Measurements from ENCODE around the gene C20orf144.

C20orf144 gene

GRCh38 chr20:33676652-33677645 is 14.8 kb downstream of the C20orf144 start:
- DNase-seq (ENCODE audit: low read depth in 2 of 2), result no peak

- DNase-seq (ENCODE audit: low read depth in 2 of 2), result no peak
These were observed 16.0 kb downstream of the C20orf144 start for GRCh38 chr20:33677991-33678702.

GRCh38 chr20:33679758-33680485 is 17.8 kb downstream of the C20orf144 start:
- peak in 1 of 2 donors; percentile 17 for DNase-seq (ENCODE audit: low read depth in 2 of 2)

GRCh38 chr20:33680686-33681085 is 18.6 kb downstream of the C20orf144 start:
- no peak for DNase-seq (ENCODE audit: low read depth in 2 of 2)

GRCh38 chr20:33681288-33681687 is 19.2 kb downstream of the C20orf144 start:
- no peak for DNase-seq (ENCODE audit: low read depth in 2 of 2)

- no peak for DNase-seq (ENCODE audit: low read depth in 2 of 2)
These were observed 19.7 kb downstream of the C20orf144 start for GRCh38 chr20:33681728-33682353.

GRCh38 chr20:33684533-33685327 is 22.6 kb downstream of the C20orf144 start:
- no peak for DNase-seq (ENCODE audit: low read depth in 2 of 2)

- DNase-seq (ENCODE audit: low read depth in 2 of 2), result peak in 1 of 2 donors; percentile 26
These were observed 23.4 kb downstream of the C20orf144 start for GRCh38 chr20:33685328-33686099.

GRCh38 chr20:33686100-33686983 is 24.2 kb downstream of the C20orf144 start, which contains the start of gene E2F1:
E2F1 (minus strand) TSS chr20:33686385; CDS start chr20:33686264, 121 bp downstream.
- DNase-seq (ENCODE audit: low read depth in 2 of 2), result peak; percentile 78 to 92

- no peak for DNase-seq (ENCODE audit: low read depth in 2 of 2)
These were observed 24.8 kb downstream of the C20orf144 start for GRCh38 chr20:33686984-33687366.

- no peak for DNase-seq (ENCODE audit: low read depth in 2 of 2)
These were observed 25.3 kb downstream of the C20orf144 start for GRCh38 chr20:33687370-33687915.

- no peak for DNase-seq (ENCODE audit: low read depth in 2 of 2)
These were observed 26.1 kb downstream of the C20orf144 start for GRCh38 chr20:33687993-33688937.

GRCh38 chr20:33688938-33689424 is 26.9 kb downstream of the C20orf144 start:
- DNase-seq (ENCODE audit: low read depth in 2 of 2), result no peak

- no peak for DNase-seq (ENCODE audit: low read depth in 2 of 2)
These were observed 27.4 kb downstream of the C20orf144 start for GRCh38 chr20:33689493-33689892.

GRCh38 chr20:33689973-33690372 is 27.8 kb downstream of the C20orf144 start:
- peak; percentile 31 to 45 for DNase-seq (ENCODE audit: low read depth in 2 of 2)

GRCh38 chr20:33693289-33693688 is 31.2 kb downstream of the C20orf144 start:
- DNase-seq (ENCODE audit: low read depth in 2 of 2), result no peak

Measured in stimulated activated CD8-positive, alpha-beta memory T cell treated with anti-CD3 and anti-CD28 coated beads, Interleukin-7, amount 100 ng/mL, for 4 hours (primary cell).